ENCODE data around the gene OR14A16.

Gene OR14A16

DNA sequence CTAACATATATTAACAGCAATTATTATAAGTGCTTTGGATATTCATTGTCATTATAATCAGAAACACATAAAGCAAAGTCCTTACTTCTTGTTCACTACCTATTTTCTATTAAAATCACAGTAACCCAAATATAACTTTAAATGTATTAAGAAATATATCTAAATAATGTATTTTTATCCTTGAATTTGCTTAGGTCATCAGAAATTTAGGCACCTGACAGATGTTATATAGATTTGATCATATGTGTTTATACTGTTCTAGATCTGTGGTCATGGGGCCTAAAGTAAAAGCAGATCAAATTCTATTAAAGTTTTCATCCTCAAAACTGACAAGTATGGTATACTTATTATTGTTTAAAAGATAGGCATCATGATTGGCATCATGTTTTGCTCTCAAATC is 54.3 kb downstream of the OR14A16 start:
- Histone ChIP-seq H3K36me3 (ENCODE audit: control insufficient read depth, insufficient read depth, low read length) (no peaks in the 10 kb centered on the region), H3K9me3 (ENCODE audit: control insufficient read depth, low read length) (peaks cover 11% of the 10 kb centered on the region), H3K4me1 (ENCODE audit: control insufficient read depth, insufficient read depth, low read length, poor library complexity, severe bottlenecking) (no peaks in the 10 kb centered on the region)

More for the DNA sequence above, 54.3 kb downstream of the OR14A16 start:
- H3K4me3 ChIP-seq (ENCODE audit: extremely low read depth, insufficient read depth, low read length, poor library complexity, severe bottlenecking) = no peak overlapping the region
- H3K27ac ChIP-seq (ENCODE audit: low read depth, low read length, severe bottlenecking) = no peak overlapping the region
